A673 (cell line): ENCODE measurements around the gene SCUBE2.

Source experiments
- EZH2 ChIP-seq: fragments of 200-600 bp; sonication (generic); IDR thresholded peaks from 2 replicates; pipeline ENCODE4 v1.6.1; 2017; ENCODE audit warnings: borderline replicate concordance, low read depth, mild to moderate bottlenecking, mixed read lengths, antibody characterized with exemption, low read length; ENCODE audit not compliant: poor library complexity, severe bottlenecking
- TF ChIP-seq, protein P1 (sequence below): fragments of 300-800, 200-600 bp; sonication (generic); conservative IDR thresholded peaks from 2 replicates; pipeline ENCODE4 v1.5.1; 2017; ENCODE audit warnings: low read depth, mild to moderate bottlenecking, antibody characterized with exemption, low read length, moderate library complexity, mixed read lengths

DNA sequence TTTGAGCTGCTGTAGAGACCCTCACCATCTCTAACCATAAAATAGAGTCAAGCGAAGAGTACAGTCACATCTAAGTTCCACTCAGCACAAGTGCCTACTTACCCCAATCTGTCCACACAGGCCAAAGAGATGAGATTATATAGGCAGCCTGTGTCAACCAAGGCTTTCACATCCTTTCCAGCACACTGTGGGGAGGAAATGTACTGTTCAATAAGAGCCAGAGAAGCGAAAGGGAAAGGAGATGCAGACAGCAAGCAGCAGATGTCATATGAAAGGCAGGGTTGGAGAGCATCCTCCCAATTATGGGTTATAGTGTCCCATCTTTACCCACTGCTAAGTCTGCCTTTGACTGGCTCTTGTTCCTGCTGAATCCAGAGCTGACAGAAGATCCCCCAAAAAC is 104.0 kb downstream of the SCUBE2 start:
- TF ChIP-seq, protein P1, sequence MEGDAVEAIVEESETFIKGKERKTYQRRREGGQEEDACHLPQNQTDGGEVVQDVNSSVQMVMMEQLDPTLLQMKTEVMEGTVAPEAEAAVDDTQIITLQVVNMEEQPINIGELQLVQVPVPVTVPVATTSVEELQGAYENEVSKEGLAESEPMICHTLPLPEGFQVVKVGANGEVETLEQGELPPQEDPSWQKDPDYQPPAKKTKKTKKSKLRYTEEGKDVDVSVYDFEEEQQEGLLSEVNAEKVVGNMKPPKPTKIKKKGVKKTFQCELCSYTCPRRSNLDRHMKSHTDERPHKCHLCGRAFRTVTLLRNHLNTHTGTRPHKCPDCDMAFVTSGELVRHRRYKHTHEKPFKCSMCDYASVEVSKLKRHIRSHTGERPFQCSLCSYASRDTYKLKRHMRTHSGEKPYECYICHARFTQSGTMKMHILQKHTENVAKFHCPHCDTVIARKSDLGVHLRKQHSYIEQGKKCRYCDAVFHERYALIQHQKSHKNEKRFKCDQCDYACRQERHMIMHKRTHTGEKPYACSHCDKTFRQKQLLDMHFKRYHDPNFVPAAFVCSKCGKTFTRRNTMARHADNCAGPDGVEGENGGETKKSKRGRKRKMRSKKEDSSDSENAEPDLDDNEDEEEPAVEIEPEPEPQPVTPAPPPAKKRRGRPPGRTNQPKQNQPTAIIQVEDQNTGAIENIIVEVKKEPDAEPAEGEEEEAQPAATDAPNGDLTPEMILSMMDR = no peak
- TF ChIP-seq EZH2 = no peak
